Spleen (tissue), 11 donors: ENCODE measurements around the gene F11R. TPM values are rescaled to one million over a fixed set of nuclear protein-coding genes. Genes with fewer than 3 reads are reported as not detected.
A peak's percentile ranks its signal among the peaks of the same experiment; 100 is the strongest.
"Not testable (repeated sequence)": the region's sequence is repeated elsewhere in the genome, so short reads cannot be mapped to it uniquely, and the experiment has no call there.

Source experiments
- DNase-seq: peaks from one replicate; pipeline ENCODE4 v3.0.0-alpha.2; 2020
- H3K27ac ChIP-seq, 8 donors: fragments of 200-600 bp; sonication (generic) in 7 of 8; 1 replicate in 4 of 8; 2 replicates in 4 of 8; pipeline versions ENCODE4 v1.5.0 to v1.8.0; 2016 to 2021; ENCODE audit warnings: inconsistent platforms in 4 of 8, mild to moderate bottlenecking in 4 of 8, moderate library complexity in 1 of 8
- H3K27me3 ChIP-seq, 7 donors: fragments of 200-600 bp; sonication (generic) in 6 of 7; replicated peaks in 1 of 7; 1 replicate in 4 of 7; 2 replicates in 3 of 7; pipeline versions ENCODE4 v1.5.0 to v1.8.0; 2016 to 2021; ENCODE audit warnings: inconsistent platforms in 3 of 7, mild to moderate bottlenecking in 1 of 7
- H3K36me3 ChIP-seq, 6 donors: fragments of 200-600 bp; sonication (generic) in 5 of 6; 1 replicate in 4 of 6; 2 replicates in 2 of 6; pipeline versions ENCODE4 v1.5.0 to v1.8.0; 2016 to 2021; ENCODE audit warnings: inconsistent platforms in 2 of 6
- H3K4me1 ChIP-seq, 6 donors: fragments of 200-600 bp; sonication (generic) in 5 of 6; 1 replicate in 3 of 6; 2 replicates in 3 of 6; pipeline versions ENCODE4 v1.5.0 to v1.8.0; 2016 to 2021; ENCODE audit warnings: inconsistent platforms in 3 of 6
- H3K4me3 ChIP-seq, 8 donors: fragments of 200-600 bp; sonication (generic) in 7 of 8; 1 replicate in 4 of 8; 2 replicates in 4 of 8; pipeline versions ENCODE4 v1.5.0 to v1.8.0; 2016 to 2021; ENCODE audit warnings: inconsistent platforms in 4 of 8, mild to moderate bottlenecking in 4 of 8, moderate library complexity in 2 of 8
- H3K9me3 ChIP-seq, 8 donors: fragments of 200-600 bp; sonication (generic) in 7 of 8; 1 replicate in 4 of 8; 2 replicates in 4 of 8; pipeline versions ENCODE4 v1.5.0 to v1.8.0; 2016 to 2021; ENCODE audit warnings: inconsistent platforms in 4 of 8
- CTCF ChIP-seq, 11 experiments: fragments of 200-600 bp in 7 of 11; fragments of 450-650 bp in 4 of 11; sonication (generic) in 4 of 11; IDR thresholded peaks in 8 of 11; conservative IDR thresholded peaks in 3 of 11; 1 replicate in 7 of 11; 2 replicates in 4 of 11; pipeline versions ENCODE4 v1.4.0 to v1.8.0; 2016 to 2021; ENCODE audit warnings: antibody characterized with exemption in 11 of 11, inconsistent platforms in 4 of 11, mild to moderate bottlenecking in 1 of 11
- POLR2A ChIP-seq, 3 donors: fragments of 450-650 bp; IDR thresholded peaks; one replicate each; pipeline ENCODE4 v1.5.1; 2017; ENCODE audit warnings: antibody characterized with exemption in 3 of 3, mild to moderate bottlenecking in 1 of 3
- POLR2AphosphoS5 ChIP-seq, 3 donors: sonication (generic); formaldehyde crosslinking; IDR thresholded peaks; one replicate each; pipeline ENCODE4 v1.5.1; 2017; ENCODE audit warnings: antibody characterized with exemption in 3 of 3
- WGBS, 5 donors: extraction: QIAGEN DNeasy Blood & Tissue Kit in 3 of 5; methylation state at CpG; one replicate each; pipeline versions ENCODE4 v1.1.5 to v1.1.7; 2013 to 2018; 5-methylcytosine and 5-hydroxymethylcytosine counted together
- intact Hi-C: fragments of 100-400 bp; cut with DNase I; formaldehyde crosslinking; loops from one replicate; pipeline ENCODE4 v1.15.0; 2023; ENCODE audit warnings: low total_unique reads
- polyA plus RNA-seq, 3 donors: library from polyadenylated mRNA; stranded (reverse); fragments of 200-250 nt; gene quantifications; one replicate each; pipeline ENCODE4 v1.2.1, GENCODE V29; 2013
- small RNA-seq, 4 donors: library from RNA; depleted of rRNA; stranded (forward); fragments of <200 nt; gene quantifications; one replicate each; pipeline ENCODE3, GENCODE V24; 2016
- total RNA-seq, 7 donors: library from RNA; depleted of rRNA in 3 of 7; stranded (reverse); fragments of >200 nt in 3 of 7; fragmentation: NEBNext Ultra II Directional in 4 of 7; extraction: Animal tissue kit (Norgen Biotek cat#: 25700) in 4 of 7; gene quantifications; one replicate each; pipeline versions ENCODE4 v1.1.0 to v1.2.1, GENCODE V29; 2016 to 2021
- donor health status: healthy with polysubstance abuse.
- donor health status: DM: no; HTN: no; CAD: no; lungs with moderate emphysema.
- donor health status: DM: no; HTN: no; CAD: no.
- donor health status: Bipolar disorder and iron deficiency.
- donor health status: healthy.
- donor health status: DM: no; HTN: no; CAD: no.
- donor health status: DM: yes; HTN: yes; CAD: no.

Gene F11R
- total and polyA plus RNA-seq, 10 donors = 6.4 to 77.2 (median 50.8) TPM

- Histone ChIP-seq H3K27me3 (peaks cover 0 to 14% (median 0%) of the 10 kb centered on the region in 7 donors), H3K9me3 (no peaks in the 10 kb centered on the region), H3K36me3 (no peaks in the 10 kb centered on the region), H3K27ac (no peak overlapping the region), H3K4me3 (no peak overlapping the region), H3K4me1 (peaks cover 0 to 24% (median 14%) of the 10 kb centered on the region in 6 donors)
- TF ChIP-seq POLR2A (IDR thresholded peaks at IDR 0.05) (no peak), CTCF (IDR thresholded peaks at IDR 0.05 in 8 of 11, conservative IDR thresholded peaks at IDR 0.05 in 3 of 11) (no peak), POLR2AphosphoS5 (IDR thresholded peaks at IDR 0.05) (no peak)
- no peak for DNase-seq
- 84 to 92% (median 90%) methylated on average over 2 to 3 of the region's 3 CpGs for WGBS, 5 donors
- intact Hi-C loops = loop anchor here (5.0 to 10.0 kb wide), 2 partner anchors 118 to 226 kb away; no protein-coding TSS in a partner anchor
These were observed 70.3 kb downstream of the F11R start for GRCh38 chr1:160950657-160951056.

DNA sequence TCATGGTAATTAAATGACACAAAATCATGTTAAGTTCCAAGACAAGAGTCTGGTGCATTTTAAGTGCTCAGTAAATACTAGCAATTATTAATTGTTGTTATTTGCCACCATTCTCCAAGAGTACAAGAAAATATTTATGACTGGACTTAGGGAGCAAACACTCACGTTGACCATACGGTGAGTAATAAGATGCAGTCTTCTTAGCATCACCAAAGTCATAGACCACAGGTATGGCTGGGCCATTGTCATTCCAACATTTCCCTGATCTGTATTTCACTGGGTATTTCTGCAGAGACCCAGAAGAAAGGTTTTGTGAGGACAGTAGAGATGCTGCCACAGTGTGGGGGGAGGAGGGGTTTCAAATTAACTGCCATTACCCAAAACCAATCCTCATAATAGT lies 71.1 kb downstream of the F11R start:
- TF ChIP-seq POLR2AphosphoS5 (IDR thresholded peaks at IDR 0.05) (no peak), POLR2A (IDR thresholded peaks at IDR 0.05) (no peak), CTCF (IDR thresholded peaks at IDR 0.05 in 8 of 11, conservative IDR thresholded peaks at IDR 0.05 in 3 of 11) (no peak)
- H3K36me3 ChIP-seq = no peaks in the 10 kb centered on the region
- H3K27ac ChIP-seq = no peak overlapping the region
- intact Hi-C loops = loop anchor here (5.0 to 10.0 kb wide), 2 partner anchors 118 to 225 kb away; no protein-coding TSS in a partner anchor
- H3K9me3 ChIP-seq = no peaks in the 10 kb centered on the region
- peaks cover 0 to 24% (median 14%) of the 10 kb centered on the region in 6 donors for H3K4me1 ChIP-seq
- no peak overlapping the region for H3K4me3 ChIP-seq
- no peak for DNase-seq
- WGBS, 5 donors = 83 to 98% (median 86%) methylated on average over 2 of the region's 2 CpGs
- peaks cover 0 to 21% (median 0%) of the 10 kb centered on the region in 7 donors for H3K27me3 ChIP-seq

GRCh38 chr1:160949216-160949880 lies 71.6 kb downstream of the F11R start:
- H3K27ac ChIP-seq, intact Hi-C loops, DNase-seq, H3K4me3 ChIP-seq, H3K36me3 ChIP-seq, H3K9me3 ChIP-seq: not testable (repeated sequence)
- Histone ChIP-seq H3K27me3 (peaks cover 0 to 25% (median 0%) of the 10 kb centered on the region in 7 donors), H3K4me1 (peaks cover 0 to 24% (median 13%) of the 10 kb centered on the region in 6 donors)
- 49 to 61% (median 57%) methylated on average over 5 to 7 of the region's 7 CpGs for WGBS, 5 donors
- peak in 1 of 3 donors; percentile 39 for TF ChIP-seq POLR2AphosphoS5 (IDR thresholded peaks at IDR 0.05)

- intact Hi-C loops, H3K9me3 ChIP-seq, H3K4me3 ChIP-seq, DNase-seq, H3K27ac ChIP-seq, H3K36me3 ChIP-seq: not testable (repeated sequence)
- Histone ChIP-seq H3K4me1 (peaks cover 0 to 19% (median 6%) of the 10 kb centered on the region in 6 donors), H3K27me3 (peaks cover 0 to 25% (median 0%) of the 10 kb centered on the region in 7 donors)
- 74 to 90% (median 81%) methylated on average over 7 of the region's 7 CpGs for WGBS, 5 donors
These were observed 73.7 kb downstream of the F11R start for GRCh38 chr1:160947174-160947759.

DNA sequence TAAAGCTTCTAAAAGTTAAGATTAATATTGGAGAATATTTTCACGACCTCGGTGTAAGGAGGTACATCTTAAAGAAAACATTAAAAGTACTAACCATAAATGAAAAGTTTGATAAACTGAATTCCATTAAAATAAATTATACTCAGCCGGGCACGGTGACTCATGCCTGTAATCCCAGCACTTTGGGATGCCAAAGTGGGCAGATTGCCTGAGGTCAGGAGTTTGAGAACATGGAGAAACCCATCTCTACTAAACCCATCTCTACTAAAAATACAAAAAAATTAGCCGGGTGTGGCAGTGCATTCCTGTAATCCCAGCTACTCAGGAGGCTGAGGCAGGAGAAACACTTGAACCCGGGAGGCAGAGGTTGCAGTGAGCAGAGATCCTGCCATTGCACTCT lies 75.1 kb downstream of the F11R start:
- intact Hi-C loops, H3K9me3 ChIP-seq, H3K27ac ChIP-seq, H3K4me3 ChIP-seq, H3K36me3 ChIP-seq, DNase-seq: not testable (repeated sequence)
- peaks cover 0 to 13% (median 3%) of the 10 kb centered on the region in 6 donors for H3K4me1 ChIP-seq
- WGBS, 5 donors = 90 to 97% (median 92%) methylated on average over 6 of the region's 6 CpGs
- H3K27me3 ChIP-seq = peaks cover 0 to 25% (median 0%) of the 10 kb centered on the region in 7 donors

Small RNAs within 50 kb of the gene (small RNA-seq; reads per million reads assigned to genes)
- 0 reads per million in 4 donors for gene AL591806.2

Other genes with a start within 250 kb of the F11R start
- gene LY9, start 225.0 kb downstream of the F11R start, total RNA-seq = 100 to 1,000 TPM in 1 of 7 donors, 10 to 100 TPM in 6; 32.3 to 151 (median 37.2) TPM
- 10 to 100 TPM; 30.7 to 40.1 (median 38.4) TPM for gene LY9, start 225.0 kb downstream of the F11R start, polyA plus RNA-seq
- gene CD244, start 158.3 kb downstream of the F11R start, total RNA-seq = 10 to 100 TPM; 13.0 to 25.7 (median 18.2) TPM
- 1 to 10 TPM; 2.1 to 4.3 (median 4.0) TPM for gene CD244, start 158.3 kb downstream of the F11R start, polyA plus RNA-seq
- 1 to 10 TPM in 6 of 7 donors, under 1 TPM in 1; 0.52 to 2.5 (median 1.7) TPM for gene ITLN1, start 136.0 kb downstream of the F11R start, total RNA-seq
- gene ITLN1, start 136.0 kb downstream of the F11R start, polyA plus RNA-seq = 1 to 10 TPM in 2 of 3 donors, under 1 TPM in 1; 0.87 to 3.6 (median 1.6) TPM
- not detected for gene ITLN2, start 66.3 kb downstream of the F11R start, total RNA-seq
- gene ITLN2, start 66.3 kb downstream of the F11R start, polyA plus RNA-seq = not detected
- 10 to 100 TPM; 24.3 to 31.9 (median 29.7) TPM for gene TSTD1, start 17.8 kb upstream of the F11R start, total RNA-seq
- 100 to 1,000 TPM in 1 of 3 donors, 10 to 100 TPM in 2; 87.6 to 141 (median 94.2) TPM for gene TSTD1, start 17.8 kb upstream of the F11R start, polyA plus RNA-seq
- gene USF1, start 24.8 kb upstream of the F11R start, total RNA-seq = 100 to 1,000 TPM; 113 to 158 (median 123) TPM
- 100 to 1,000 TPM; 132 to 339 (median 228) TPM for gene USF1, start 24.8 kb upstream of the F11R start, polyA plus RNA-seq
- gene ARHGAP30, start 48.7 kb upstream of the F11R start, total RNA-seq = 100 to 1,000 TPM; 103 to 145 (median 129) TPM
- gene ARHGAP30, start 48.7 kb upstream of the F11R start, polyA plus RNA-seq = 10 to 100 TPM; 28.8 to 81.5 (median 31.1) TPM
- gene NECTIN4, start 68.4 kb upstream of the F11R start, total RNA-seq = not detected
- gene NECTIN4, start 68.4 kb upstream of the F11R start, polyA plus RNA-seq = under 1 TPM; 0.03 to 0.06 (median 0.04) TPM
- 1 to 10 TPM; 1.1 to 2.1 (median 1.3) TPM for gene KLHDC9, start 77.2 kb upstream of the F11R start, total RNA-seq
- 1 to 10 TPM; 1.9 to 3.9 (median 3.2) TPM for gene KLHDC9, start 77.2 kb upstream of the F11R start, polyA plus RNA-seq
- 10 to 100 TPM; 14.9 to 49.4 (median 38.5) TPM for gene PFDN2, start 96.9 kb upstream of the F11R start, total RNA-seq
- gene PFDN2, start 96.9 kb upstream of the F11R start, polyA plus RNA-seq = 100 to 1,000 TPM; 122 to 140 (median 133) TPM
- 10 to 100 TPM; 29.4 to 48.2 (median 43.6) TPM for gene NIT1, start 97.0 kb upstream of the F11R start, total RNA-seq
- gene NIT1, start 97.0 kb upstream of the F11R start, polyA plus RNA-seq = 10 to 100 TPM; 27.7 to 36.9 (median 31.5) TPM
- gene DEDD, start 111.5 kb upstream of the F11R start, total RNA-seq = 10 to 100 TPM; 28.7 to 49.1 (median 38.2) TPM
- 10 to 100 TPM; 15.9 to 18.5 (median 17.7) TPM for gene DEDD, start 111.5 kb upstream of the F11R start, polyA plus RNA-seq
- 10 to 100 TPM; 62.8 to 76.3 (median 71.2) TPM for gene UFC1, start 132.8 kb upstream of the F11R start, total RNA-seq
- gene UFC1, start 132.8 kb upstream of the F11R start, polyA plus RNA-seq = 100 to 1,000 TPM; 114 to 130 (median 119) TPM
- gene USP21, start 138.3 kb upstream of the F11R start, total RNA-seq = 10 to 100 TPM; 25.3 to 33.0 (median 29.4) TPM
- 10 to 100 TPM; 17.9 to 26.1 (median 24.4) TPM for gene USP21, start 138.3 kb upstream of the F11R start, polyA plus RNA-seq
- 10 to 100 TPM; 25.5 to 41.3 (median 35.6) TPM for gene PPOX, start 145.3 kb upstream of the F11R start, total RNA-seq
- 10 to 100 TPM; 33.5 to 74.7 (median 44.5) TPM for gene PPOX, start 145.3 kb upstream of the F11R start, polyA plus RNA-seq
- gene B4GALT3, start 156.4 kb upstream of the F11R start, total RNA-seq = 10 to 100 TPM; 29.2 to 52.8 (median 35.6) TPM
- 10 to 100 TPM; 21.0 to 41.3 (median 31.8) TPM for gene B4GALT3, start 156.4 kb upstream of the F11R start, polyA plus RNA-seq
- 10 to 100 TPM in 4 of 7 donors, 1 to 10 TPM in 3; 1.1 to 37.8 (median 11.0) TPM for gene ADAMTS4, start 177.9 kb upstream of the F11R start, total RNA-seq
- 1 to 10 TPM in 1 of 3 donors, under 1 TPM in 2; 0.26 to 1.2 (median 0.91) TPM for gene ADAMTS4, start 177.9 kb upstream of the F11R start, polyA plus RNA-seq
- 100 to 1,000 TPM in 1 of 7 donors, 10 to 100 TPM in 6; 76.5 to 110 (median 88.0) TPM for gene NDUFS2, start 181.2 kb upstream of the F11R start, total RNA-seq
- gene NDUFS2, start 181.2 kb upstream of the F11R start, polyA plus RNA-seq = 10 to 100 TPM; 27.0 to 44.7 (median 34.1) TPM
- gene FCER1G, start 194.1 kb upstream of the F11R start, total RNA-seq = 100 to 1,000 TPM; 167 to 402 (median 268) TPM
- gene FCER1G, start 194.1 kb upstream of the F11R start, polyA plus RNA-seq = 100 to 1,000 TPM; 148 to 236 (median 202) TPM
- gene APOA2, start 202.5 kb upstream of the F11R start, total RNA-seq = not detected
- gene APOA2, start 202.5 kb upstream of the F11R start, polyA plus RNA-seq = under 1 TPM in 1 of 3 donors, not detected in 2; 0.29 TPM
- 10 to 100 TPM in 5 of 7 donors, 1 to 10 TPM in 2; 8.3 to 15.3 (median 10.7) TPM for gene TOMM40L, start 204.9 kb upstream of the F11R start, total RNA-seq
- 1 to 10 TPM; 6.2 to 8.9 (median 6.5) TPM for gene TOMM40L, start 204.9 kb upstream of the F11R start, polyA plus RNA-seq
- not detected for gene NR1I3, start 217.1 kb upstream of the F11R start, total RNA-seq
- gene NR1I3, start 217.1 kb upstream of the F11R start, polyA plus RNA-seq = under 1 TPM in 2 of 3 donors, not detected in 1; 0.06 to 0.11 TPM
- under 1 TPM in 2 of 7 donors, not detected in 5; 0.20 to 0.26 TPM for gene PCP4L1, start 237.6 kb upstream of the F11R start, total RNA-seq
- under 1 TPM in 2 of 3 donors, not detected in 1; 0.19 to 0.20 TPM for gene PCP4L1, start 237.6 kb upstream of the F11R start, polyA plus RNA-seq